IMR-90 (cell line): Measurements from ENCODE around the gene ITGAL. TPM values are rescaled to one million over a fixed set of nuclear protein-coding genes. Genes with fewer than 3 reads are reported as not detected.

ENCODE experiments used
- ATAC-seq: fragments of 200-7000 bp; cut with Tn5 transposase; 2 replicates; pipeline ENCODE4 v1.9.1; 2020; ENCODE audit warnings: low read depth, mild to moderate bottlenecking, moderate library complexity
- BruUV-seq: library from RNA; stranded (reverse); fragments of 400-500 nt; replicated peaks from 2 replicates; lab custom pipeline; 2021; lab: Mats Ljungman, UMichigan
- CTCF ChIA-PET: fragments of 300-600 bp; formaldehyde crosslinking; extraction: SDS; loops from one replicate; lab custom pipeline; 2021; ENCODE audit warnings: antibody characterized with exemption; lab: Yijun Ruan, JAX
- POLR2A ChIA-PET: fragments of 300-600 bp; sonication (Branson Sonifier 250); formaldehyde crosslinking; loops from one replicate; lab custom pipeline; 2022; ENCODE audit warnings: antibody characterized with exemption; ENCODE audit not compliant: unreplicated experiment; lab: Charles Lee
- DNase-seq: peaks from one replicate; pipeline ENCODE4 v3.0.0; 2013
- H2AFZ ChIP-seq: replicated peaks from 2 replicates; pipeline ENCODE3; 2013; ENCODE audit warnings: low read length, mild to moderate bottlenecking; ENCODE audit not compliant: poor library complexity
- H2AK5ac ChIP-seq: 2 replicates; pipeline ENCODE4 v1.6.1; 2013; ENCODE audit warnings: low read depth, low read length, inconsistent platforms
- H2AK9ac ChIP-seq: replicated peaks from 2 replicates; pipeline ENCODE3; 2013; ENCODE audit warnings: mild to moderate bottlenecking, low read depth, low read length, moderate library complexity; ENCODE audit not compliant: poor library complexity
- H2BK120ac ChIP-seq: 2 replicates; pipeline ENCODE4 v1.6.1; 2013; ENCODE audit warnings: low read depth, low read length, inconsistent platforms
- H2BK15ac ChIP-seq: 3 replicates; pipeline ENCODE4 v1.6.1; 2013; ENCODE audit warnings: low read depth, low read length, inconsistent platforms
- H2BK20ac ChIP-seq: 2 replicates; pipeline ENCODE4 v1.6.1; 2013; ENCODE audit warnings: low read depth, mild to moderate bottlenecking, inconsistent platforms, low read length, moderate library complexity
- H2BK5ac ChIP-seq: 2 replicates; pipeline ENCODE4 v1.6.1; 2013; ENCODE audit warnings: mild to moderate bottlenecking, low read depth, low read length, inconsistent platforms; ENCODE audit not compliant: poor library complexity, severe bottlenecking
- H3K14ac ChIP-seq: replicated peaks from 2 replicates; pipeline ENCODE4 v1.6.1; 2013; ENCODE audit warnings: low read depth, low read length, inconsistent platforms
- H3K18ac ChIP-seq: 2 replicates; pipeline ENCODE4 v1.6.1; 2013; ENCODE audit warnings: low read depth, low read length, control low read depth
- H3K23ac ChIP-seq: 2 replicates; pipeline ENCODE4 v1.6.1; 2013; ENCODE audit warnings: low read depth, low read length, inconsistent platforms
- H3K27ac ChIP-seq: 2 replicates; pipeline ENCODE4 v1.5.1; 2013; ENCODE audit warnings: mild to moderate bottlenecking, control low read depth, low read length; ENCODE audit not compliant: insufficient read depth
- H3K27me3 ChIP-seq: 2 replicates; pipeline ENCODE4 v1.6.1; 2013; ENCODE audit warnings: low read length; ENCODE audit not compliant: control insufficient read depth, insufficient read depth
- H3K36me3 ChIP-seq: 2 replicates; pipeline ENCODE4 v1.6.1; 2013; ENCODE audit warnings: low read length, mixed read lengths; ENCODE audit not compliant: control insufficient read depth, insufficient read depth
- H3K4ac ChIP-seq: 2 replicates; pipeline ENCODE4 v1.6.1; 2013; ENCODE audit warnings: low read depth, low read length, inconsistent platforms
- H3K4me1 ChIP-seq: 2 replicates; pipeline ENCODE4 v1.6.1; 2013; ENCODE audit warnings: low read length, mixed read lengths; ENCODE audit not compliant: control insufficient read depth, insufficient read depth
- H3K4me2 ChIP-seq: 2 replicates; pipeline ENCODE4 v1.6.1; 2013; ENCODE audit warnings: low read depth, mild to moderate bottlenecking, control low read depth, low read length, moderate library complexity
- H3K4me3 ChIP-seq: 2 replicates; pipeline ENCODE4 v1.5.1; 2013; ENCODE audit warnings: low read depth, mild to moderate bottlenecking, control low read depth, low read length, moderate library complexity; ENCODE audit not compliant: insufficient read depth
- H3K56ac ChIP-seq: 2 replicates; pipeline ENCODE4 v1.6.1; 2013; ENCODE audit warnings: low read length, inconsistent platforms; ENCODE audit not compliant: insufficient read depth; ENCODE audit errors: extremely low read depth
- H3K79me1 ChIP-seq, 2 experiments: 2 replicates each; pipeline ENCODE4 v1.6.1; 2013; ENCODE audit warnings: low read length in 2 of 2, inconsistent platforms in 1 of 2, low read depth in 1 of 2
- H3K9ac ChIP-seq: 2 replicates; pipeline ENCODE4 v1.6.1; 2013; ENCODE audit warnings: low read depth, low read length, control low read depth
- H3K9me1 ChIP-seq: 2 replicates; pipeline ENCODE4 v1.6.1; 2013; ENCODE audit warnings: low read length, inconsistent platforms; ENCODE audit not compliant: insufficient read depth
- H3K9me3 ChIP-seq: 2 replicates; pipeline ENCODE4 v1.6.1; 2013; ENCODE audit warnings: low read length; ENCODE audit not compliant: control insufficient read depth, insufficient read depth
- H4K20me1 ChIP-seq: 2 replicates; pipeline ENCODE4 v1.6.1; 2013; ENCODE audit warnings: low read length, inconsistent platforms; ENCODE audit not compliant: insufficient read depth
- H4K5ac ChIP-seq: 2 replicates; pipeline ENCODE4 v1.6.1; 2013; ENCODE audit warnings: mild to moderate bottlenecking, low read depth, low read length, control low read depth
- H4K8ac ChIP-seq, 2 experiments: 2 replicates each; pipeline ENCODE4 v1.6.1; 2013; ENCODE audit warnings: low read depth in 2 of 2, low read length in 2 of 2, control low read depth in 1 of 2, inconsistent platforms in 1 of 2
- H4K91ac ChIP-seq: 2 replicates; pipeline ENCODE4 v1.6.1; 2013; ENCODE audit warnings: low read depth, low read length, inconsistent platforms; ENCODE audit not compliant: insufficient read depth
- BHLHE40 ChIP-seq: fragments of 150-350 bp; IDR thresholded peaks from 2 replicates; pipeline ENCODE4 v1.6.1; 2016; ENCODE audit warnings: mild to moderate bottlenecking, low read depth, low read length
- CEBPB ChIP-seq: IDR thresholded peaks from 2 replicates; pipeline ENCODE4 v1.6.1; 2012; ENCODE audit warnings: low read depth, low read length, improper control_type of control experiment
- CHD1 ChIP-seq: IDR thresholded peaks from 2 replicates; pipeline ENCODE4 v1.6.1; 2012; ENCODE audit warnings: low read depth, low read length, improper control_type of control experiment
- NFE2L2 ChIP-seq: fragments of 150-350 bp; IDR thresholded peaks from 2 replicates; pipeline ENCODE4 v1.6.1; 2016; ENCODE audit warnings: low read depth, mild to moderate bottlenecking, low read length
- WGBS, 2 experiments: methylation state at CpG; one replicate each; pipeline versions ENCODE4 v1.1.5 to v1.1.7; 2013; ENCODE audit warnings: missing lambda C conversion rate in 2 of 2; ENCODE audit not compliant: insufficient read length in 1 of 2; ENCODE audit errors: extremely low coverage in 2 of 2; 5-methylcytosine and 5-hydroxymethylcytosine counted together
- dilution Hi-C: fragments of 300-500 bp; cut with HindIII; formaldehyde crosslinking; loops from one replicate; pipeline ENCODE4 v1.14.3; 2018; ENCODE audit warnings: low sequenced_read_pairs; ENCODE audit not compliant: unreplicated experiment
- in situ Hi-C: fragments of 300-500 bp; cut with MboI; formaldehyde crosslinking; loops from 3 replicates; pipeline ENCODE4 v1.14.3; 2019; ENCODE audit warnings: low sequenced_read_pairs, inconsistent platforms, mixed read lengths
- intact Hi-C: fragments of 100-400 bp; cut with micrococcal nuclease; formaldehyde crosslinking; loops from 2 replicates; pipeline ENCODE4 v1.10.0; 2022
- polyA plus RNA-seq, 3 experiments: library from polyadenylated mRNA; depleted of rRNA; stranded (reverse); fragments of >200 nt; gene quantifications; 2 replicates each; pipeline ENCODE4 v1.2.3, GENCODE V29; 2012; ENCODE audit warnings: low replicate concordance in 1 of 3
- total RNA-seq: library from RNA; depleted of rRNA; stranded (reverse); fragments of >200 nt; gene quantifications from 2 replicates; pipeline ENCODE4 v1.2.3, GENCODE V29; 2012
- TF ChIP-seq, protein P1 (sequence below): conservative IDR thresholded peaks from 2 replicates; pipeline ENCODE4 v1.5.1; 2012; ENCODE audit warnings: mild to moderate bottlenecking, low read depth, low read length, improper control_type of control experiment

ITGAL gene
- total and polyA plus RNA-seq, 2 of the 4 experiments (the other 2 are of a cell fraction): not detected

DNA sequence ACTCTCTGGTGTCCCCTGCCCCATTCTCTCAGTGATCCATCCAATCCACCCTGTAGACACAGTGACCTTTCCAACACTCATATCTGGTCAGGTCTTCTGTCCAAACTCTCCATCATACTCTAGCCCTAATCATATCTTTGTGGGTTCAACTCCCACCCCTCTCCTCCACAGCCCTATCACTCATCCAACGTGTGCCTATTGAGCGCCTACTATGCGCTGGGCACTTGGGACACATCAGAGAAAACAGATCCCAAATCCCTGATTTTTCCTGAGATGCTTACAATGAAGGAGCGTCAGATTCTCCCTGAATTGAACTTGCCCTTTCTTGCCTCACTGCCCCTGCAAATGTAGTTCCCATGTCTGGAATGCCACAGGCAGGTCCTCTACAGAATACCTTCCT is 44.5 kb upstream of the ITGAL start:
- H2AK9ac ChIP-seq: no peak overlapping the region
- ChIA-PET POLR2A (interaction anchor here (0.6 kb wide), 1 partner anchor 24 kb away, joined by 7 read pairs; no protein-coding TSS in a partner anchor), CTCF (interaction anchor here (0.7 kb wide), 1 partner anchor 9 kb away, joined by 3 read pairs; no protein-coding TSS in a partner anchor)
- no peak overlapping the region for H3K56ac ChIP-seq
- no peak overlapping the region for H3K27ac ChIP-seq
- H4K8ac ChIP-seq: no peak overlapping the region
- dilution Hi-C loops (no loop called here), in situ Hi-C loops (no loop called here), intact Hi-C loops (no loop called here)
- DNase-seq (no peak), ATAC-seq (no peak)
- peaks cover 19% of the 10 kb centered on the region for H3K36me3 ChIP-seq
- no peak overlapping the region for H2AFZ ChIP-seq
- no peak overlapping the region for H4K5ac ChIP-seq
- H4K91ac ChIP-seq: no peak overlapping the region
- H3K27me3 ChIP-seq: no peaks in the 10 kb centered on the region
- peaks cover 3% of the 10 kb centered on the region; the same call in 1 of the 2 replicates for H3K4me1 ChIP-seq
- peaks cover 15 to 19% of the 10 kb centered on the region in 2 experiments for H3K79me1 ChIP-seq
- no peak overlapping the region for H3K9ac ChIP-seq
- H2BK5ac ChIP-seq: no peak overlapping the region
- no peak overlapping the region for H2BK120ac ChIP-seq
- no peak overlapping the region for H3K4me2 ChIP-seq
- no peak overlapping the region for H3K4me3 ChIP-seq
- H2AK5ac ChIP-seq: no peak overlapping the region
- H3K9me3 ChIP-seq: no peaks in the 10 kb centered on the region
- no peak overlapping the region for H2BK15ac ChIP-seq
- H4K20me1 ChIP-seq: no peaks in the 10 kb centered on the region; the same call in 1 of the 2 replicates
- H3K9me1 ChIP-seq: peaks cover 6% of the 10 kb centered on the region
- no peak overlapping the region for H3K14ac ChIP-seq
- TF ChIP-seq, protein P1, sequence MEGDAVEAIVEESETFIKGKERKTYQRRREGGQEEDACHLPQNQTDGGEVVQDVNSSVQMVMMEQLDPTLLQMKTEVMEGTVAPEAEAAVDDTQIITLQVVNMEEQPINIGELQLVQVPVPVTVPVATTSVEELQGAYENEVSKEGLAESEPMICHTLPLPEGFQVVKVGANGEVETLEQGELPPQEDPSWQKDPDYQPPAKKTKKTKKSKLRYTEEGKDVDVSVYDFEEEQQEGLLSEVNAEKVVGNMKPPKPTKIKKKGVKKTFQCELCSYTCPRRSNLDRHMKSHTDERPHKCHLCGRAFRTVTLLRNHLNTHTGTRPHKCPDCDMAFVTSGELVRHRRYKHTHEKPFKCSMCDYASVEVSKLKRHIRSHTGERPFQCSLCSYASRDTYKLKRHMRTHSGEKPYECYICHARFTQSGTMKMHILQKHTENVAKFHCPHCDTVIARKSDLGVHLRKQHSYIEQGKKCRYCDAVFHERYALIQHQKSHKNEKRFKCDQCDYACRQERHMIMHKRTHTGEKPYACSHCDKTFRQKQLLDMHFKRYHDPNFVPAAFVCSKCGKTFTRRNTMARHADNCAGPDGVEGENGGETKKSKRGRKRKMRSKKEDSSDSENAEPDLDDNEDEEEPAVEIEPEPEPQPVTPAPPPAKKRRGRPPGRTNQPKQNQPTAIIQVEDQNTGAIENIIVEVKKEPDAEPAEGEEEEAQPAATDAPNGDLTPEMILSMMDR: no peak
- no peak for TF ChIP-seq CHD1
- no peak for TF ChIP-seq BHLHE40
- TF ChIP-seq CEBPB: no peak
- no peak for TF ChIP-seq NFE2L2
- H3K23ac ChIP-seq: no peak overlapping the region
- H3K4ac ChIP-seq: no peak overlapping the region
- no TSS peak for BruUV-seq
- no peak overlapping the region for H2BK20ac ChIP-seq
- no peak overlapping the region for H3K18ac ChIP-seq
- 95% methylated on average over 3 of the region's 4 CpGs; no CpG with 5 or more reads in 1 of the 2 experiments for WGBS, 2 experiments
